BJ (cell line): Measurements from ENCODE around the gene RIMS1. TPM values are rescaled to one million over a fixed set of nuclear protein-coding genes. Genes with fewer than 3 reads are reported as not detected.
A peak's percentile ranks its signal among the peaks of the same experiment; 100 is the strongest.

ENCODE experiments used
- CTCF ChIA-PET: fragments of 350-600 bp; formaldehyde crosslinking; extraction: SDS; loops from one replicate; lab custom pipeline; 2021; ENCODE audit warnings: antibody characterized with exemption, inconsistent platforms; lab: Yijun Ruan, JAX
- POLR2A ChIA-PET: fragments of 300-600 bp; sonication (Branson Sonifier 250); formaldehyde crosslinking; extraction: SDS; loops from one replicate; lab custom pipeline; 2021; ENCODE audit warnings: antibody characterized with exemption; lab: Charles Lee
- DNase-seq: peaks from one replicate; pipeline ENCODE4 v3.0.0-alpha.2; 2011; ENCODE audit warnings: low read depth
- H3K27me3 ChIP-seq: 2 replicates; pipeline ENCODE4 v1.6.0; 2011; ENCODE audit warnings: low read length; ENCODE audit not compliant: control insufficient read depth, insufficient read depth
- H3K36me3 ChIP-seq: 2 replicates; pipeline ENCODE4 v1.5.1; 2011; ENCODE audit warnings: low read length; ENCODE audit not compliant: control insufficient read depth, insufficient read depth
- H3K4me3 ChIP-seq: 2 replicates; pipeline ENCODE4 v1.5.1; 2011; ENCODE audit warnings: low read depth, mild to moderate bottlenecking, control low read depth, low read length
- polyA plus RNA-seq: library from polyadenylated mRNA; depleted of rRNA; stranded (reverse); fragments of >200 nt; gene quantifications from 2 replicates; pipeline ENCODE4 v1.2.3, GENCODE V29; 2011
- TF ChIP-seq, protein P1 (sequence below): IDR thresholded peaks from 2 replicates; pipeline ENCODE4 v1.5.1; 2011; ENCODE audit warnings: low read depth, mild to moderate bottlenecking, control low read depth, inconsistent platforms, low read length, moderate library complexity; ENCODE audit not compliant: insufficient read depth

The RIMS1 gene
- polyA plus RNA-seq, 1 experiment = 0.28 TPM

DNA sequence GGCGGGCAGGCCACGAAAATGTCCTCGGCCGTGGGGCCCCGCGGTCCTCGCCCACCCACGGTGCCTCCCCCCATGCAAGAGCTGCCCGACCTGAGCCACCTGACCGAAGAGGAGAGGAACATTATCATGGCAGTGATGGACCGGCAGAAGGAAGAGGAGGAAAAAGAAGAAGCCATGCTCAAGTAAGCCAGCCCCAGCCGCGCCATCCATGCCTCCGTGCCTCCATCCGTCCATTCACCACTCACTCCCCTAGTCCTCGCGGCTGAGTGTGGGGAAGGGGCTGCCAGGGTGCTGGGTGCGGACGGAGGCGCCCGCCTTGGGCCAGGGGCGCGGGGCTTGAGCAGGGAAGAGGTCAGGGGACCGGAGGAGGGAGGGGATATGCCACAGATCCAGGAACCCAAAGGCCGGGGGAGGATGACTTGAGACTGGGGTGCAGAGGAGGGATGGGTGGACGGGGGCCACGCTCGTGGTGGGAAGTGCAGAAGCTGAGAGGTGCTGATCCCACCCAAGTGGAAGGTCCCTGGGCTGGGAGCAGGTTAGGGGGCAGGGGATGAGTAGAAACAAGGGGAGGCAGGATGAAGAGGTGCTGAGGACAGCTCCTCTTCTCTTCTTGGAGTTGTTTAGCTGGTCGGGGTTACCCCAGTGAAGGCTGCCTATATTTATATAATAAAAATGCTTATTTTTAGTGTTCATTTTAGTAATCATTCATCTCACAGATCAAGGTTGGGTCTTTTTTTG, 825 bp downstream of the RIMS1 start:
- DNase-seq = no peak
- ChIA-PET CTCF (interaction anchor here (0.6 to 0.8 kb wide), 2 partner anchors 14 to 118 kb away, joined by 3 read pairs; no protein-coding TSS in a partner anchor), POLR2A (no interaction called here)
- TF ChIP-seq, protein P1, sequence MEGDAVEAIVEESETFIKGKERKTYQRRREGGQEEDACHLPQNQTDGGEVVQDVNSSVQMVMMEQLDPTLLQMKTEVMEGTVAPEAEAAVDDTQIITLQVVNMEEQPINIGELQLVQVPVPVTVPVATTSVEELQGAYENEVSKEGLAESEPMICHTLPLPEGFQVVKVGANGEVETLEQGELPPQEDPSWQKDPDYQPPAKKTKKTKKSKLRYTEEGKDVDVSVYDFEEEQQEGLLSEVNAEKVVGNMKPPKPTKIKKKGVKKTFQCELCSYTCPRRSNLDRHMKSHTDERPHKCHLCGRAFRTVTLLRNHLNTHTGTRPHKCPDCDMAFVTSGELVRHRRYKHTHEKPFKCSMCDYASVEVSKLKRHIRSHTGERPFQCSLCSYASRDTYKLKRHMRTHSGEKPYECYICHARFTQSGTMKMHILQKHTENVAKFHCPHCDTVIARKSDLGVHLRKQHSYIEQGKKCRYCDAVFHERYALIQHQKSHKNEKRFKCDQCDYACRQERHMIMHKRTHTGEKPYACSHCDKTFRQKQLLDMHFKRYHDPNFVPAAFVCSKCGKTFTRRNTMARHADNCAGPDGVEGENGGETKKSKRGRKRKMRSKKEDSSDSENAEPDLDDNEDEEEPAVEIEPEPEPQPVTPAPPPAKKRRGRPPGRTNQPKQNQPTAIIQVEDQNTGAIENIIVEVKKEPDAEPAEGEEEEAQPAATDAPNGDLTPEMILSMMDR = no peak; the same call in 1 of the 2 replicates
- peaks cover 18% of the 10 kb centered on the region for H3K27me3 ChIP-seq
- peak overlapping the region; percentile 52 for H3K4me3 ChIP-seq
- H3K36me3 ChIP-seq = no peaks in the 10 kb centered on the region

DNA sequence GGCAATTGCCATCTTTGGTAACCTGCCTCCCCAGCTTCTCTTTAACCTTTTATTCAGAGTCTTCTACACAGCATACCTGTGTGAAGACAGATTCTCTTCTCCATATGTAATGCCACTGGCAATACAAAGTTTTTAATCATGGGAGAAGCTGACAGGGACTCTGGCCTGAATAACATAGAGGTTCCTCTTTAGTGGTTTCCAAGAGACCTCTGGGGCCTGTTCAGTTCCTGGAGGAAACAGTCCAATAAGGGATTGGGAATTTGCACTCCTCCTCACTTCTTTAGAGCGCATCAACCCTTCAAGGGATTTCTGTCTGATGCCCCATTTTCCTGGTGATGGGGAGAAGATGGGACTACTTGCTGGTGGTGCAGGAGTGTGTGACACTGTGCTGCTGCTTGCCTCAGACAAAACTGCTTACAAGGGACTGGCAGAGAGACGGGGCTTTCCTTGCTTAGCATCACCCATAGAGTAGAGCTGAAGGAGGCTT, 1.4 kb downstream of the RIMS1 start:
- POLR2A ChIA-PET = no interaction called here
- CTCF ChIA-PET = no interaction called here
- Histone ChIP-seq H3K27me3 (peaks cover 18% of the 10 kb centered on the region), H3K36me3 (no peaks in the 10 kb centered on the region), H3K4me3 (no peak overlapping the region)
- DNase-seq = no peak
- TF ChIP-seq, protein P1 = no peak

DNA sequence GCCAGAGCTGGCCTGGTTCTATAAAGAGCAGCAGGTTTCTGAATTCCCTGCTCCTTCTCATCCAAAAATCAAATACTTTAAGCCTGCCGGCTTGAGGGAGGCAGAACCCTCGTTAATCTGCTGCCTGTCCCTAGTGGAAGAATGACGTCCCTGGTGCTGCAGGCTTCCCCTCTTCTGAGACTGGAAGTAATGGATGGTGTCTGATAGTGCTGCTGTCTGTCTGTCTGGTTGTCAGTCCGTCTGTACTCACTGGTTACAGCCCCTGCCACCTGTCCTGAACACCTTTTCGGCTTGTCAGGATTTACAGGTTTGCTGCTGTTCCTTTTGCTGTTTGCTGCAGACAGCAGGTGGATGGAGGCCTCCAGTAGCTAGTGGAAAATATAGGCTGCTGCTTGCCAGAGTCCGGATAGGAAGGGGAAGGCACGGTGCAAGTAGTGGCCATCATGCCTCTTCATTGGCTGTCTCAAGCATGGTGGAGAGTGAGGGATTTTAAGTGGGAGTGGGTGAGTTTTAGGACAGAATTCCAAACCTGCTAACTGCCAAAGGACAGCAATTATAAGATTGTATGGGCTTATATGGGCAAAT, 2.5 kb downstream of the RIMS1 start:
- no peak for DNase-seq
- Histone ChIP-seq H3K27me3 (peaks cover 18% of the 10 kb centered on the region), H3K4me3 (no peak overlapping the region), H3K36me3 (no peaks in the 10 kb centered on the region)
- TF ChIP-seq, protein P1 = no peak
- CTCF ChIA-PET = no interaction called here
- POLR2A ChIA-PET = no interaction called here

DNA sequence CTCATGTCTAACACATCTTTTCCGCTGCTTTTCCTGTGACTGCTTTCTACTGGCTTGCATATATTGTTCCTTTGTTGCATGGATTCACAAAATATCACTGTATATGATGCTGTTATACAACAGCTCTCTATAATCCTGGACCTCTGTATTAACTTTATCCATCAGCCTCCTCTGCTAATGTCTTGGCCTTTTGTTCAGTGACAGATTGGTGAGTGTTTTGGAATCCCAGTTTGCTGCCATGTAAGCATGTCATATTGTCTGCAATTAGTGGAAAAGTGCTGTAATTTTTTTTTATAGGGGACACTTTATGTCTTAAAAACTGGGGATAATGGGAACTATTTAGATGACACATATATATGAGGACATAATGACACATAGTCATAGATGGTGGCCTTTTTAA, 3.0 kb downstream of the RIMS1 start:
- TF ChIP-seq, protein P1 = no peak
- CTCF ChIA-PET = no interaction called here
- DNase-seq = no peak

DNA sequence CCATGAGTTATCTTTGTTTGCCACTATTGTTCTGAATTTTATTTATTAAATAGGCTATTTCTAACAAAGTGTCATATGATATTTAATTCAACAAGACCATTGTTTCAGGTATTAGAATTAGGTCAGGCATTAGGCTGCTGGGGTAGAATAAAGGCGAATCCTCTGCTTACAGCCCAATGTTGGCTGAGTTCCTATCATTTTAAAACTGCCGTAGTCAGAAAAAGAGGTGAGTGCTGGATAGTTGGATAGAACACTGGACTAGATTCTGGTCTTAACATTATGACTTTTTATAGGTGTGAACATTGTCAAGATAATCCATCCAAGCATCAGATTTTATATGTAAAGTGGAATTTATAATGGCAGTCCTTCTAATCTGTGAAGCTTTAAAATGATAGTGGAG, 6.3 kb downstream of the RIMS1 start:
- CTCF ChIA-PET = no interaction called here
- DNase-seq = no peak
- no peak overlapping the region for H3K4me3 ChIP-seq
- peaks cover 14% of the 10 kb centered on the region for H3K27me3 ChIP-seq
- POLR2A ChIA-PET = no interaction called here
- no peaks in the 10 kb centered on the region for H3K36me3 ChIP-seq
- TF ChIP-seq, protein P1 = no peak

More for the DNA sequence above, 3.0 kb downstream of the RIMS1 start:
- no peaks in the 10 kb centered on the region for H3K36me3 ChIP-seq
- POLR2A ChIA-PET = no interaction called here
- no peak overlapping the region for H3K4me3 ChIP-seq
- H3K27me3 ChIP-seq = peaks cover 18% of the 10 kb centered on the region
